ENCODE measurements around the gene TECPR2.

GRCh38 chr14:102495491-102496330 is 133.0 kb downstream of the TECPR2 start:
- TF ChIP-seq POLR2A (IDR thresholded peaks at IDR 0.05) (no peak), CTCF (IDR thresholded peaks at IDR 0.05) (no peak), POLR2AphosphoS5 (IDR thresholded peaks at IDR 0.05) (no peak)

All from breast epithelium (tissue), 3 donors.